Activated naive CD4-positive, alpha-beta T cell treated with anti-CD3 and anti-CD28 coated beads, Interleukin-2, amount 50 U/mL, for 72 hours (primary cell): ENCODE results near the gene HLCS. TPM values are rescaled to one million over a fixed set of nuclear protein-coding genes. Genes with fewer than 3 reads are reported as not detected.

Experiments
- ATAC-seq, 2 donors: fragments of 150-1000 bp; cut with Tn5 transposase; 2 replicates each; pipeline ENCODE4 v1.10.0; 2021; ENCODE audit warnings: mild to moderate bottlenecking in 2 of 2, moderate library complexity in 2 of 2
- DNase-seq, 2 donors: peaks; one replicate each; pipeline ENCODE4 v3.0.0; 2021 to 2022; ENCODE audit warnings: low spot score in 2 of 2
- H3K27ac Mint-ChIP-seq, 2 donors: one replicate each; pipeline ENCODE4 v1.8.0; 2022; ENCODE audit warnings: mild to moderate bottlenecking in 2 of 2, mixed read lengths in 2 of 2
- H3K36me3 Mint-ChIP-seq, 2 donors: one replicate each; pipeline ENCODE4 v1.8.0; 2022; ENCODE audit warnings: mixed read lengths in 2 of 2
- H3K9me3 Mint-ChIP-seq, 2 donors: one replicate each; pipeline ENCODE4 v1.8.0; 2022; ENCODE audit warnings: mixed read lengths in 2 of 2
- total RNA-seq, 2 donors: library from RNA; stranded (reverse); gene quantifications; one replicate each; pipeline ENCODE4 v1.2.3, GENCODE V29; 2022

The HLCS gene
- total RNA-seq, 2 donors from 2014 or later: 11.1 to 13.0 TPM

DNA sequence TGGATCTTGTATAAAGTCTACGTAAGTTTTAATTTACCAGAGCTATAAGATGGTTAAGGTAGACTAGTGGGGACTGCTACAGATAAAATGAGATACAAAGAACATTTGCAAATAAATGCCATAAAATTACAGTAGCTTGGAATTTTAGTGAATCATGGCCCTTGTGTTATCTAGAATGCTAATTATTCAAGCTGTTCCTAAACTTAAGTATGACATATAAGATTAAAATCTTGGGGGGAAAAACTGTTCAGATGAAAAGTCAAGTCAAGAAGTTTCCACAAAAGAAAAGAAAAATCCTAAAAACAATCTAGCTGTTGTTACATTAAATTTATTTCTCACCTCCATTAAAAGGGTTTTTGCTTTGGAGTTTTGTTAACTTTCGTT lies 215.9 kb downstream of the HLCS start:
- no peaks in the 10 kb centered on the region for H3K9me3 Mint-ChIP-seq
- H3K27ac Mint-ChIP-seq: no peak overlapping the region
- ATAC-seq (no peak), DNase-seq (no peak)
- H3K36me3 Mint-ChIP-seq: peaks cover 0 to 24% of the 10 kb centered on the region in 2 donors

DNA sequence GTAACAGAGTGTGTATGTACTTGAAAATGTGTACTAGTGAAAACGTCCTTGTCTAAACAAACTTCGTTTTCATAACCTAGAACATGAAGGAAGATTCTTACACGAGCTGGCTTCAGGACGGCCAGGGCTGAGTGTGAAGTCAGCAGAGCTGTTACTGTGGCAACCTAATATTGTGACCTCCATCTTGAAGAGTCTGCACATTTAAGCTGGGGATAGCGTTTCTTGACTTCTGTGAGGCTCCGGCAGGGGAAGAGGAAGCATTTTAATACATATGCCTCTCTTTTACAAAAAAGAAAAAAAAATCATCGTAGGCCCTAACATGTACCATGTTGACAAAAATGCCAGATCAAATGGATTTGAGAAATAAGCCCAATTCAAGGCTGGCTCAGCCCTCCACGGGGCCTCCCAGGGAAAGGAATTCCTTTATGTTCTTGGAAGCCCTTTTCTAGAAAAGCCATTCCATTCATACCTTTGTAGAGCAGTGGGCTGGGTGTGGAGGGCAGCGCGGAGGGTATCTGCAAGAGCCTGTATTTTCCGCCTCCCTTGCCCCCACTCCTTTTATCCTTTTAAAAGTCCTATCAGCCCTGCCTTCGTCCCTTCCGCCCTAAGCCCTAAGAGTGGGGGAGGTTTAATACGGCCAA lies 216.4 kb downstream of the HLCS start:
- Mint-ChIP-seq H3K36me3 (peaks cover 0 to 24% of the 10 kb centered on the region in 2 donors), H3K27ac (no peak overlapping the region), H3K9me3 (no peaks in the 10 kb centered on the region)
- ATAC-seq: no peak
- no peak for DNase-seq

DNA sequence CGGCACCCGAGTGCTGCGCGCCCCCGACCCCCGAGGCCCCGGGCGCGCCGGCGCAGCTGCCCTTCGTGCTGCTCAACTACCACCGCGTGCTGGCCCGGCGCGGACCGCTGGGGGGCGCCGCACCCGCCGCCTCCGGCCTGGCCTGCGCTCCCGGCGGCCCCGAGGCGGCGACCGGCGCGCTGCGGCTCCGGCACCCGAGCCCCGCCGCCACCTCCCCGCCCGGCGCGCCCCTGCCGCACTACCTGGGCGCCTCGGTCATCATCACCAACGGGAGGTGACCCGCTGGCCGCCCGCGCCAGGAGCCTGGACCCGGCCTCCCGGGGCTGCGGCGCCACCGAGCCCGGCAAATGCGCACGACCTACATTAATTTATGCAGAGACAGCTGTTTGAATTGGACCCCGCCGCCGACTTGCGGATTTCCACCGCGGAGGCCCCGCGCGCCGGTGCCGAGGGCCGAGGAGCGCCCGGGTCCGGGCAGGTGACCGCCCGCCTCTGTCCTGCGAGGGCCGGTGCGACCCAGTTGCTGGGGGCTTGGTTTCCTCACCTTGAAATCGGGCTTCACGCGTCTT lies 218.6 kb downstream of the HLCS start:
- ATAC-seq (peak; percentile 67 to 92), DNase-seq (peak in 1 of 2 donors; percentile 79)
- Mint-ChIP-seq H3K9me3 (no peaks in the 10 kb centered on the region), H3K27ac (no peak overlapping the region), H3K36me3 (peaks cover 0 to 15% of the 10 kb centered on the region in 2 donors)

DNA sequence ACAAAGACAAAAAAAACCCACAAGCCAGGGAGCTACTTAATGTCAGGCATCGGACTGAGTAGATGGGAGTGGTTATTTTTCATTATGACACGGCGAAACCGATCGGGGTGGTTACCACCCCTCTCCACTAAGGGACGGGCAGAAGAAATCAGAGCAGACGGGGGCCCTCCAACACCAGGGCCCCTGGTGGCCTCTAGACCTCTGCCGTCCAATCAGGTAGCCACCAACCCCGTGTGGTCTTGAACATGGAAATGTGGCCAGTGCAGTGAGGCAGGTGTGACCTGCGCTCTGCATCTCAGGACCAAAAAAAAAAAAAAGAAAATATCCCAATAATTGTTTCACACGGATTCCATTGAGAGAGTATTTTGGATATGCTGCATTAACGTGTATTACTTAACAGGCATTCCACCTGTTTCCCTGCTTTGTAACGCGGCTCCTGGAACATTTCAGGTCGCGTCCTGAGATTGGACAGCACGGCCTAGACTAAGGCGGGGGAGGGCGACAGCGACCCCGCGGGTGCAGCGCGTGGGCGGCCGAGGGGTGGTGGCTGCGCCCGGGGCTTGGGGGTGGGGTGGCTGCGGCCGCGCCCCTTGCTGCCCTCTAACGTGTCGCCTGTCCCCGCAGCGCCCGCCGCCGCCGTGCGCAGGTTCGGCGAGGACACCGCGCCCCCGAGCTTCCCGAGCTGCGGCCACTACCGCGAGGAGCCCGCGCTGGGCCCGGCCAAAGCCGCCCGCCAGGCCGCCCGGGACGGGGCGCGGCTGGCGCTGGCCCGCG lies 219.2 kb downstream of the HLCS start:
- no peak overlapping the region for H3K27ac Mint-ChIP-seq
- no peaks in the 10 kb centered on the region for H3K9me3 Mint-ChIP-seq
- peaks cover 0 to 15% of the 10 kb centered on the region in 2 donors for H3K36me3 Mint-ChIP-seq
- ATAC-seq: peak in 1 of 2 donors; percentile 28
- DNase-seq: peak in 1 of 2 donors; percentile 4

DNA sequence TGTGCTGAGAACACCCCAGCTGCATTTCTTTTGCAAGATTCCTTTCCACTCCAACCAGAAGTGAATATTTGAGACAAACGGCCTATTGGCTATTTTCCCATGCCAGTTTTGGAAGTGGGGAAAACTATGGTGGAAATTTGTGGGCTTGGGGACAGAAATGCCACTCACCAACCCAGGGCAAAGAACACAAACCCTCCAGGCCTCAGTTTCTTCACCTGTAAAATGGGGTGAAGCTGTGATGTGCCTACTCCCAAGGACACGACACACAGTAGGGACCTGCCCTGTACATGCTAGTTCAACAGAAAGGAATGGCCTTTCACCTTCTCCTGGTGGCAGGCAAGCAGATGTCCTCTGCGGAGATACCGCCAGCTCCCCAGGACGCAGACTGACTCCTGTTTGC lies 221.0 kb downstream of the HLCS start:
- no peak overlapping the region for H3K27ac Mint-ChIP-seq
- DNase-seq: no peak
- H3K9me3 Mint-ChIP-seq: no peaks in the 10 kb centered on the region
- peaks cover 0 to 15% of the 10 kb centered on the region in 2 donors for H3K36me3 Mint-ChIP-seq
- no peak for ATAC-seq

DNA sequence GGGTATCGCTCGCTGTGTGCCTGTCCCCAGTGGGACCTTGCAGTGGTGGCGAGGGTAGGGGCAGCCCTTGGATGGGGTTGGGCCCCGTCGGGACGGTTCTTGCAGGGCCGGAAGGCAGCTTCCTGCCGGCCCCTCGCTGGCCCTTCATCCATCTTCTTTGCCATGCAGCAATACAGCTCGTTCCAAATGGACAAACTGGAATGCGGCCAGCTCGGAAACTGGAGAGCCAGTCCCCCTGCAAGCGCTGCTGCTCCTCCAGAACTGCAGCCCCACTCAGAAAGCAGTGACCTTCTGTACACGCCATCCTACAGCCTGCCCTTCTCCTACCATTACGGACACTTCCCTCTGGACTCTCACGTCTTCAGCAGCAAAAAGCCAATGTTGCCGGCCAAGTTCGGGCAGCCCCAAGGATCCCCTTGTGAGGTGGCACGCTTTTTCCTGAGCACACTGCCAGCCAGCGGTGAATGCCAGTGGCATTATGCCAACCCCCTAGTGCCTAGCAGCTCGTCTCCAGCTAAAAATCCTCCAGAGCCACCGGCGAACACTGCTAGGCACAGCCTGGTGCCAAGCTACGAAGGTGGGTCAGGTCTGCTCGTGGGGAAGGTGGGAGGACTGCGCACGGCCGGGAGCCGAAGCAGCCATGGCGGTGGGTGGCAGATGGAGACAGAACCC lies 221.8 kb downstream of the HLCS start:
- H3K27ac Mint-ChIP-seq: no peak overlapping the region
- H3K9me3 Mint-ChIP-seq: no peaks in the 10 kb centered on the region
- H3K36me3 Mint-ChIP-seq: peaks cover 0 to 15% of the 10 kb centered on the region in 2 donors
- no peak for DNase-seq
- no peak for ATAC-seq

DNA sequence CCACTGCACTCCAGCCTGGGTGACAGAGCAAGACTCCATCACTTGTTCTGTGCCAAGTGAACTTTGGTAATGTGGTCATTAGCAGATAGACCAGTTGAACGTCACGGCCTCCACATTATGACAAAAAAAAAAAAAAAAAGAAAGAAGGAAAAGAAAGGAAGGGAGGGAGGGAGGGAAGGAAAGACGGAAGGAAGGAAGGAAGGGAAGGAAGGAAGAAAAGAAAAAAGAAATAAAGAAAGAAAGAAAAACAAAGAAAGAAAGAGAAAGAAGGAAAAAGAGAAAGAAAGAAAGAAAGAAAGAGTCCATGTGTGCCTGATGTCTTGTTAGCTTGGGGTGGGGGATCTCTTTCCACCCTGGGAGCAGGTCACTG lies 222.3 kb downstream of the HLCS start:
- ATAC-seq (no peak), DNase-seq (no peak)
- Mint-ChIP-seq H3K9me3 (no peaks in the 10 kb centered on the region), H3K36me3 (peaks cover 0 to 15% of the 10 kb centered on the region in 2 donors), H3K27ac (no peak overlapping the region)

DNA sequence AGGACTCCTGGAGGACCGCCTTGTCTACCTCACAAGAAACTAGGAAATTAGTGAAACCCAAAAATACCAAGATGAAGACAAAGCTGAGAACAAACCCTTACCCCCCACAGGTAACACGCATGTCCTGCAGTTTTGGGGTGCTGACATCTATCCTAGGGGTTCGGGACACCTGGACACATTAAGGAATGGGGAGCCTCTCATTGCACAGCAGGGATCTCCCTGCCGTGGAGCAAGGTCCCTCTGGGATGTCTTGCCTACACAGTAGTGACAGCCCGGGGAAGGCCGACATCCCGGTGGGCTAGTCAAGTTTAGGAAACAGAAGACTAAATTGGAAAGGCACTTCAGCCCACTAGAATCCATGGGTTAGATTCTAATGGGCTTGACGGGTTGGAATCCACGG lies 223.0 kb downstream of the HLCS start:
- Mint-ChIP-seq H3K36me3 (peaks cover 0 to 11% of the 10 kb centered on the region in 2 donors), H3K27ac (peak overlapping the region in 1 of 2 donors; percentile 44), H3K9me3 (no peaks in the 10 kb centered on the region)
- DNase-seq (no peak), ATAC-seq (no peak)

DNA sequence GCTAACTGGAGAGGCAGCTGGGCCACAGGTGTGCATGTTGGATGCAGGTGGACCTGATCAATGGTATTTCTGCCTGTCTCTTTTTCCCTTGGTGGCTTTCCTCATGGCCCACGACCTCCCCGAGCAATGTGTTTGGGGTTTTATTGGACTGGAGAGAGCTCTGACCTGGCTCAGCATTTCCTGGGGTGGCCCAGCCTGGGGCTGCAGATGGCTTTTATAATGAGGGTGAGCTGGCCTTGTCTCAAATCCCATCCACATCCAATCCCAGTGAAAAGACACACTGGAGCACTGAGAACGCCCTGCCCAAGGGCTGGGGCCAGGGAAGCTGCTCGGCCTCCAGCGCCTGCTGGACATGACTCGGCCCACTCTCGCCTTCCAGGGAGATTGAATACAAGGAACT lies 223.5 kb downstream of the HLCS start:
- no peaks in the 10 kb centered on the region for H3K9me3 Mint-ChIP-seq
- H3K27ac Mint-ChIP-seq: peak overlapping the region in 1 of 2 donors; percentile 44
- peaks cover 0 to 9% of the 10 kb centered on the region in 2 donors for H3K36me3 Mint-ChIP-seq
- DNase-seq (no peak), ATAC-seq (no peak)

DNA sequence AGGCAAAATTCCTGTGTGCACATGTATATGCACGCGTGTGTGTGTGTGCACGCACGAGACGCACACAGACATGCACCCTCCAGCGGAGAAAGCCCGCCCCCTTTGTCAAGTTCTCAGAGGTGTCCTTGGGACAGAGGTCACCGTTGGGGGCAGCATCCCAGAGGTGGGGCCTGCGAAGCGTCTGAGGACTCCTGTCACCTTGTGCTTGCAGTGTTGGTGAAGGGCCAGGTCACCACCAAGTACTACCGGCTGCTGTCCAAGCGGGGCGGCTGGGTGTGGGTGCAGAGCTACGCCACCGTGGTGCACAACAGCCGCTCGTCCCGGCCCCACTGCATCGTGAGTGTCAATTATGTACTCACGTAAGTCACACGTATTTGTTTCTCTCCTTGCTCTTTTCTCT lies 225.0 kb downstream of the HLCS start:
- H3K9me3 Mint-ChIP-seq: no peaks in the 10 kb centered on the region
- ATAC-seq: no peak
- H3K36me3 Mint-ChIP-seq: peaks cover 0 to 2% of the 10 kb centered on the region in 2 donors
- H3K27ac Mint-ChIP-seq: no peak overlapping the region
- no peak for DNase-seq

DNA sequence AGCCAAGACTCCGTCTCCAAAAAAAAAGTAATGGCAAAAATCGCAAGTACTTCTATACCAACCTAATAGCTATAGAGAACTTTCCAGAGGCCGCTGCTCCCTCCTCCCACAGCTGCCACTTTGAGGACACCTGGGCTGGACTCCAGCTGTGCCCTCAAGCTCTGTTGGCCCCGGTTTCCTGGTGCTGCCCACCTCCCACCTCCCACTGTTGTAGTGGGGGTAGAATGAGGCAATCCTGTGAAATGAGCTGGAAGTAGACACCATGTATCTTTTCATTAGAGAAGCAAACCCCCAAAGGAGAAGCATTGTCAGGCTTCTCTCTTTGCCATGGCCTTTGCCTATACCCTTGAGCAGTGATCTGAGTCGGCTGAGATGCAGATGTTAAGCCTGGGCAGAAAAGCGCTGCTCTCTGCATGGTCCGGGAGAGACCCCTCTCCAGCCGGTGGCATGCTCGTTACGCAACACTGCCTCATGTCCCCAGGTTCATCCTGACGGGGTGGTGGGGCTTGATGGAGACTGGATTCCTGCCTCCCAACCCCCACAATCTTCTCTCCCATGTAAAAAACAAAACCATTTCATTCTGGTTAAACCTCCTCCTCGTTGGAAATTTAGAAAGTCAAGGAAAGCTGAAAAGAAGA lies 227.9 kb downstream of the HLCS start:
- H3K9me3 Mint-ChIP-seq: peaks cover 0 to 4% of the 10 kb centered on the region in 2 donors
- DNase-seq (no peak), ATAC-seq (no peak)
- H3K27ac Mint-ChIP-seq: peak overlapping the region in 1 of 2 donors; percentile 65
- peaks cover 0 to 5% of the 10 kb centered on the region in 2 donors for H3K36me3 Mint-ChIP-seq

DNA sequence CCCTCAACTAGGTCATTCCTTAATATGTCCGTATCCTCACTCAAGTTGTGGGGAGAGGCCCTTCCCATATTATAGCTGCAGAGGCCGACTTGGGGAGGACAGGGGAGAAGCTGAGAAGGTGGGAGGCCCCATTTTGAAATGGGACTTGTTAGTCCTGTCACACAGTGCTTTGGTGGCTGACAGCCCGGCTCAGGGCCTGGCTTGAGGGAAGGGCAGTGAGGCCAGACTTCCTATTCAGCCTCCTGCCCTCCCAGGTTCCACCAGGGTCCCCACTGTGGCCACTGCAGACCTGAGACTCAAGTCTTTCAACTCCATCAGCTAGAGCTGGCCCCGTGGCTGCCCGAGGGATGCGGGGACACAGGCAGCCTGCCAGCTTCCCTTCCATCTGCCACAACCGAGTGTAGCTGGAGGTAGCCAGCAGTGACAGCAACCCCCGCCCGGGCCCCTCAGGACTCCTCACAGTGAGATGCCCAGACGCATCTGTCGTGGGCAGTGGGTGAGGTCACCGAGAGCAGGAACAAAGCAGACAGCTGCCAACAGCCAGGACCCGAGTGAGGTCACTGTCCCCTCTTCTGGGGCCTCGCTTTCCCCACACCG lies 230.6 kb downstream of the HLCS start:
- Mint-ChIP-seq H3K9me3 (peaks cover 0 to 4% of the 10 kb centered on the region in 2 donors), H3K36me3 (peaks cover 0 to 5% of the 10 kb centered on the region in 2 donors), H3K27ac (no peak overlapping the region)
- no peak for DNase-seq
- no peak for ATAC-seq

DNA sequence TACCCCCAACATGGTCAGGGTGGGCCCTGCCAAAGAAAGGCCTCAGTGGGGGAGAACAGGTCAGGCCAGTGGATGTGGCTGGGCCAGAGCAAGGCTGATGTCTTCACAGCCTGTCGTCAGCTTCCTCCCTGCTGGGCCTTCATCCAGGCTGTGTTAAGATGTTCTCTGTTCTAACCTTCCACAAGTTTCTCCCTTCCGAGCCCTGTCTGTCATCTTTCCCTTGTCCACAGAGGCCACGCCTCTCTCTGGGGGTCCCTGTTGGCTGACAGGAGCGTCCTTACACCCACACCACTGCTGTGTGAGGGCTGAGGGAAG lies 231.3 kb downstream of the HLCS start:
- Mint-ChIP-seq H3K9me3 (peaks cover 0 to 4% of the 10 kb centered on the region in 2 donors), H3K27ac (no peak overlapping the region), H3K36me3 (peaks cover 0 to 5% of the 10 kb centered on the region in 2 donors)
- ATAC-seq (no peak), DNase-seq (no peak)

DNA sequence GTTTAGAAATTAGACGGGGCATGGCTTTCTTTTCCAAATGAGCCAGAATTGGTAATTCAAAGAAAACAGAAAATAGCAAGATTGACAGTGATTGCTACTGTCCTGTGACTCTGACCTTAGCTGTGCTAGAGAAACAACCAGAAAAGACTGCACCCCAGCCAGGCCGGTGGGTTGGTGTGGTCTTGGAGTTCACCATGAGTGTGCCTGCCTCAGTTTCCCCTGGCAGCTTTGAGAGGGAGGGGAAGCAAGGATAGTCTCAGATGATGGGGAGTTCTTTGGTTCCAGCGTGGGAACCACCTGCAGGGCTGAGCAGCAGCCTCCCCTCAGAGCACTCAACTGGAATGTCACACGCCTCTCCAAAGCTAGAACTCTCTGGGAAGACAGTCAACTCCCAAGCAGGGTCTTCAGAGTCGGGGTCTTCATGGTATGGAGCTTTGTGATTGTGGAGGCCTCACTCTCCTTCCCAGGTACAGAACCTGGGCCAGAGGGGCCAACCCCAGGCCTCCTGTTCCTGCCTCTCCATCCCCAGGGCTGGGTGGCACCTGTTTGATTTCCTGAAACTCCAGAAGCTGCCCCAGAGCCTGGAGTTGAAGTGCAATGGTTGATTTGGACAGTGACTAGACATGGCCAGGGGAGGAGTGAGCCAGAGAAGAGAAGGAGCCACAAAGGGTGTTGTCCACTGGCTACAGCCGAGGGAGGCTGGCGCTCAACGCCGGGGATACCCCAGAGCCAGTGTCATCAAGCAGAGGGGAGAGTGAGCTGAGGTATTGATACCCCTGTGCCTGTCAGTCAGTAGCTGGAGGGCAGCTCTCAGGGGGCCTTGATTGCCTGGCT lies 231.9 kb downstream of the HLCS start:
- DNase-seq: no peak
- no peak for ATAC-seq
- peaks cover 0 to 4% of the 10 kb centered on the region in 2 donors for H3K9me3 Mint-ChIP-seq
- no peak overlapping the region for H3K27ac Mint-ChIP-seq
- H3K36me3 Mint-ChIP-seq: peaks cover 0 to 5% of the 10 kb centered on the region in 2 donors

DNA sequence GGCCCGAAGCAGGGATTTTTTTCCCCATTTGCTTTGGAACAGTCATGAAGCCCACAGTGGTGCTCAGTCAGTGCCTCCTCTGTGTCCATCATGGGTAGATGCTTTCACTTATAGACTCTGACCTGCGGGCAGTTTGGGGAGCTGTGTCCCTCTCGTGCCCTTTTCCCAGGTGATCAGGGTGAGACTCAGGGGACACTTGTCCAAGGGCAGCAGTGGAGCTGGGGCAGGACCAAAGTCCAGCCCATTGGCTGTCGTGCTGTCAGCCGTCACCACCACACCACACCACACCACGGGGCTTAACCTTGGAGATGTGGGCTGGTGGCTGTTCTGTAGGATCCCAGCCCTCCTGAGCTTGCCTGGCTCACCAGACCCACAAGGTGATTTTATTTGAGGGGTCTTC lies 232.6 kb downstream of the HLCS start:
- peaks cover 0 to 4% of the 10 kb centered on the region in 2 donors for H3K9me3 Mint-ChIP-seq
- DNase-seq: no peak
- no peak for ATAC-seq
- peaks cover 0 to 5% of the 10 kb centered on the region in 2 donors for H3K36me3 Mint-ChIP-seq
- no peak overlapping the region for H3K27ac Mint-ChIP-seq

DNA sequence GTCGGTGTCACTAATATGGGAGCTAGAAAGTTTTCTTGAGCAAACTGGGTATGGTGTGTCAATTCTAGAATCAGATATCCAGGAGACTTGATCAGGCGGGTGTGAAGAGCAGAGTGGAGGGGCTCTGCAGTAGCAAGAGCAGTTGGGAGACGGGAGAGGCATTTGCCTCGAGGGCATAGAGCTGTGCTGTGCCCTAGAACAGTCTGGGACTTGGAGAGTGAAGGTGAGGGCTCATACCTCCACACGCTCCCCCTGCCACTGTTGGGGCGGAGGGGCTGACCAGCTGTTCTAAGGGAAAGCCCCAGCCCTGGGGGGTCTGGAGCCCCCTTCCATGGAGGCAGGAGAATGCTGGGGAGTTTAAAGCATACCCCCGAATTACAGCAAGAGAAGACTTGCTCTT lies 233.7 kb downstream of the HLCS start:
- Mint-ChIP-seq H3K9me3 (peaks cover 0 to 4% of the 10 kb centered on the region in 2 donors), H3K27ac (no peak overlapping the region), H3K36me3 (peaks cover 0 to 5% of the 10 kb centered on the region in 2 donors)
- no peak for DNase-seq
- ATAC-seq: no peak
